CD4-positive, alpha-beta T cell treated with Interleukin-6 for 4 hours (primary cell): Measurements from ENCODE around the gene MALT1.

Experiments used
- DNase-seq: peaks from one replicate; pipeline ENCODE4 v3.0.0-alpha.2; 2020; ENCODE audit warnings: mixed read lengths

Gene MALT1

GRCh38 chr18:58694221-58694620 lies 23.0 kb downstream of the MALT1 start:
- DNase-seq = no peak

DNA sequence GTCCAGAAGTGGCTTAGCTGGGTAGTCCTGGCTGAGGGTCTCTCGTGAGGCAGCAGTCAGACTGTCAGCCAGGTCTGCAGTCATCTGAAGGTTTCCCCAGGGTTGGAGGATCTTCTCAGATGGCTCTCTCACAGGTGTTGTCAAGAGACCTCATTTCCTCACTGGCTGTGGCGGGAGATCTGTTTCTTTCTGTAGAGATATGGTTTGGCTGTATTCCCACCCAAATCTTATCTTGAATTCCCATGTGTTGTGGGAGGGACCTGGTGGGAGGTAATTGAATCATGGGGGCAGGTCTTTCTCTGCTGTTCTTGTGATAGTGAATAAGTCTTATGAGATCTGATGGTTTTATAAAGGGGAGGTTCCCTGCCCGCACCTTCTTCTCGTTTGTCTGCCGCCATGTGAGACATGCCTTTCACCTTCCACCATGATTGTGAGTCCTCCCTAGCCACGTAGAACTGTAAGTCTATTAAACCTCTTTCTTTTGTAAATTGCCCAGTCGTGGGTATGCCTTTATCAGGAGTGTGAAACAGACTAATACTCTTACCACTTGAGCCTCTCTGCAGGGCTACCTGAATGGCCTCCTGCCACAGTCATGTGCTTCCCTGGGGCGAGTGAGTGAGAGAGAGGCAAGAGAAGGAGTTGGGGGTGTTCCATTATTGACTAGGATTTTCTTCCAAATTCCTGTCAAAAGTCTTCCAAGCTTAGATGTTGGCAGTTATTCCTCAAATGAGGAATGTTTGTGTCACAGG lies 23.6 kb downstream of the MALT1 start:
- DNase-seq = no peak

DNA sequence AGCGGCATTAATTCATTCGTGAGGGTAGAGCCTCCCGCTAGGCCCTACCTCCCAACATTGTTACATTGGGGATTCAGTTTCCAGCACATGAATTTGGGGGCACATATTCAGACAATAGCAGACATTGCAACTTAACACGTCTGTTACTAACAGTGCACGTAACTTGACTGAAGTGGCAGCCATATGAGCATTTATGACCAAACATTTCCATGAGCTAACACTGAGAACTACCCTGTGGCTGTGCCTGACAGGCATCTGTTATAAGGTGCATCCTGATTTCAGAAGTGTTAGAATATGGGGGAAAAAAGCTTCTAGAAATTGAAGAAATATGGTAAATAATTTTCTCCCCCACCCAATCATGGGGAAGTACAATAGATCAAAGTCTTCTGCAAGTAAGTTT lies 24.5 kb downstream of the MALT1 start:
- no peak for DNase-seq

GRCh38 chr18:58697146-58697545 lies 25.9 kb downstream of the MALT1 start:
- no peak for DNase-seq

GRCh38 chr18:58698701-58699193 lies 27.5 kb downstream of the MALT1 start:
- DNase-seq = no peak

- peak; percentile 29 for DNase-seq
Measured at GRCh38 chr18:58699551-58699950, 28.3 kb downstream of the MALT1 start.

DNA sequence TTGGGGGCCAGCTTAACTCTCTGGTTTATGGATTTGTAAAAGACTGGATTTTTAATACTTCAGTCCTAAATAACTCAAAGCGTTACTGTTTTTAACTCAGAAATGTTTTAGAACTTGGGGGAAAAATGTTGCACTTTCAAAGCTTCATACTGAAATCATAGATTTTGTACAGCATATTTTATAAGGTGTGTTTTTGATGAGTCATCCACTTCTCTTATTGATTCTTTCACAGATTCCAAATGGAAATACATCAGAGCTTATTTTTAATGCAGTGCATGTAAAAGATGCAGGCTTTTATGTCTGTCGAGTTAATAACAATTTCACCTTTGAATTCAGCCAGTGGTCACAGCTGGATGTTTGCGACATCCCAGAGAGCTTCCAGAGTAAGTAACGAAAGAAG lies 28.9 kb downstream of the MALT1 start:
- no peak for DNase-seq

DNA sequence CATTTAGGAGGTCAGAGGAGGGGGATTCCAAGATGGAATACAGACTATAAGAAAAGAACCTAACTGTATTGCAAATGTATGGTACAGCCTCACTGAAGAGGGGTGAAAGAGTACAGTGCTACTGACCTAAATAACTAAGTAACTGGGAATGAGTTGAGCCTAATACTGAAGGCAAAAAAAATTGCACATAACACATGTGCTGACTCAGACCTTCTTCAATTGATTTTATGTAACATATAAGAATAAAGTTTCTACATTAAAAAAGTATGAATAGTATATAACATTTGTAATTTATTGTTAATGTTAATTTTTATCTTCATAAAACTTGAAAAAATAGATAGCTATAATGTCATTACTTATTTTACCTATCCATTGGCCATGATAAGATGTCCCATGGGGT lies 41.7 kb downstream of the MALT1 start:
- DNase-seq = no peak

- DNase-seq = peak; percentile 12
Measured at GRCh38 chr18:58714259-58714658, 43.0 kb downstream of the MALT1 start.

GRCh38 chr18:58714821-58715220 lies 43.6 kb downstream of the MALT1 start:
- DNase-seq = no peak

GRCh38 chr18:58715540-58715939 lies 44.3 kb downstream of the MALT1 start:
- no peak for DNase-seq

- peak; percentile 9 for DNase-seq
Measured at GRCh38 chr18:58716060-58716756, 44.9 kb downstream of the MALT1 start.

DNA sequence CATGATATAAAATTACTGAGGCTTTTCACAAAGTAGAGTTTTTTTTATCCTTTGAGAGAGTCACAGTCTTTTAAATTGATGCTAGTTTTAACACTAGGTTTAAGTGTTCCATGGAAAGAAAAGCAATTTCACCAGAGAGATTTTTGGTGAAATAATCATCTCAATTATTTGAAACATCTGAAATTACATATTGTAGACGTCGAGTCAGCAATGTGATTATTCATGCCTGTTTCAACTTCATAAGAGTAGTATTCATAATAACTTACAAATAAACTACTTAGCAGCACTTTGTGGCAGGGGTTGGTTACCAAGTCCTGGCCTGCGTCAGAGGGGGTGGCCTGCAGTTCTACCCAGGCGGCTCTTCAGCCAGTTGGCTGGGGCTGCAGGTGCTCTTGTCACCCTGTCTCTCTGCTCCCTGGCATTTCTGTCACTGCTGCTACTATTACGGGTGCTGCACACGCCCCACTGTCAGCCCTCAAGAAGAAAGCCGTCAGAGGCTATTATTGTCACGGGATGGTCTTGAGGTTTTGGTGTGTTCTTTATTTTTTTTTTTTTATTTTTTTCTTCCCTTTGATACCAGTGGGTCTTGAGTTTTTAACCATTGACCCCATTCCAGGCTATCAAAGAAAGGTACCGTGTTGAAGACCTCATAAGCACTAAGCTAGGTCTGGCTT lies 50.4 kb downstream of the MALT1 start:
- DNase-seq = no peak

- no peak for DNase-seq
Measured at GRCh38 chr18:58723810-58724602, 52.7 kb downstream of the MALT1 start.

GRCh38 chr18:58726671-58727070 lies 55.4 kb downstream of the MALT1 start:
- no peak for DNase-seq

DNA sequence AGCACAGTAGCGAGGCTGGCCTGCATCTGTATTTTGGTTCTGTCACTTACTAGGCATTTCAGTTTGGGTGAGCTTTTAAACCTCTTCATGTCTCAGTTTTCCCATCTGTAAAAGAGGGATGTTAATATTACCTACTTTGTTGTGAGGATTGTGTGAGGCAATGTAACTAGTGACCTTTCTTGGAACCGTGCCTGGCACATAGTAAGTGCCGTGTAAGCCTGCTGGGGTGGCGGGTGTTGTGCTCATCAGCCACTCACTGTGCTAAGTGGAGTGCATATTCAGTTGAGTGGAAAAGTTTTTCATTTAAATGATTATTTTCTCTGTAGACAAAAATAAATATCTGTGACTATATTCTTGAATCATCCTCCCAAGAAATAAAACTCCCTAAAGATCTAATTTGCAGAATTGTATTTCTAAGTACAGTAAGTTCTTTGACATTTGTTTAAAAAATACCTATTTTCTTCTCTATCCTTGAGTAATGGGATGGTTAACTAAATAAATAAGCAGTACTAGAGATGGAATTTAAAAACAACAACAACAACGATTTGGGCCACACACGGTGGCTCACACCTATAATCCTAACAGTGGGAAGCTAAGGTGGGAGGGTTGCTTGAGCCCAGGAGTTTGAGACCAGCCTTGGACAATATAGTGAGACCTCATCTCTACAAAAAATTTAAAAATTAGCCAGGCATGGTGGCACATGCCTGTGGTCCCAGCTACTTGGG lies 56.7 kb downstream of the MALT1 start:
- no peak for DNase-seq

DNA sequence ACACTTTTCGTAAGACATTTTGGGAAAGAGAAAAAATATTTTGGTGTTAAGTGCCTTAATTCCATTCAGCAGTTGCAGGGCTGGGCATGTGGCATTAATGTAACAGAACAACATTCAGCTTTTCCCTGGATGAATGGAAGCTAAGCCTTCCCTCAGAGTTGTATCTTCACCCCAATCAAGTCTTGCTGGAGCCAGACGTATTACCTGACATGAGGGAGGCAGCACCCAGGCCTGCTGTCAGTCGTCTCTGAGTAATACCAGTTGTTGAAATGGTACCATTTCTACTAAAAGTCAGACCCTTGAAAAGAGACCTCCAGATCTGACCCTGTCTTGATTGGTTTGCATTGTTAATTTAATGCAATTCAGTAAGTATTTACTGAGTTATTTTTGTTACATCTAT lies 57.5 kb downstream of the MALT1 start:
- DNase-seq = no peak

GRCh38 chr18:58730618-58731017 lies 59.4 kb downstream of the MALT1 start:
- DNase-seq = no peak

DNA sequence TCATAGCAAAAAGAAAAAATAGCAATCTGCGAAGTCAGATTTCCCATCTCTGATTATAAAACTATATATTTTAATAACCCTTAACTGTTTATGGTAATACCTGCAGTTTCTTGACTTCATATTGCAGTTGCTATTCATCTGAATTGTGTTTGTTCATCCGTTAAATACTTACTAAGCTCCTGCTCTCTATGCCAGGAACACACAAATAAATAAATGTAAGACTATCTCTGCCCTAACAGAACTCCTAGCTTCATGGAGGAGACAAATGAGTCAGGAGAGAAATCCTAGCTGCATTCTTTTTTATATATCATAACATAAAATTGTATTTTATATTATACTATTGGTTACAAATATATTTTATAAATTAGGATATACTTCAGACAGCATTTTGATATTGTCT lies 61.2 kb downstream of the MALT1 start:
- no peak for DNase-seq

GRCh38 chr18:58733866-58734265 lies 62.6 kb downstream of the MALT1 start:
- no peak for DNase-seq

- DNase-seq = no peak
Measured at GRCh38 chr18:58738322-58738721, 67.1 kb downstream of the MALT1 start.

DNA sequence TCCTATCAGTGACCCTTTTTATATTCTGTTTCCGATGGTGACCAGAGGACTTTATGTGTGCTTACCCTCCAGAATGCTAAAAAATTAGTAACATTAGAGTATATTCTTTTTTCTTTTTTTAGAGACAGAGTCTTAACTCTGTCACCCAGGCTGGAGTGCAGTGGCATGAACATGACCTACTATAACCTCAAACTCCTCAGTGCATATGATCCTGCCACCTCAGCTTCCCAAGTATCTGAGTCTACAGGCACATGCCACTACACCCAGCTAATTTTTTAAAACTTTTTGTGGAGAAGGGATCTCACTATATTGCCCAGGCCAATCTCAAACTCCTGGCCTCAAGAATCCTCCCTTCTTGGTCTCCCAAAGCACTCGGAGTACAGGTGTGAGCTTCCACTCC lies 74.6 kb downstream of the MALT1 start:
- no peak for DNase-seq
